Measurements from ENCODE around the gene GAD1. TPM values are rescaled to one million over a fixed set of nuclear protein-coding genes. Genes with fewer than 3 reads are reported as not detected.

Gene GAD1
- total RNA-seq, 1 donor from 2014 or later: not detected

DNA sequence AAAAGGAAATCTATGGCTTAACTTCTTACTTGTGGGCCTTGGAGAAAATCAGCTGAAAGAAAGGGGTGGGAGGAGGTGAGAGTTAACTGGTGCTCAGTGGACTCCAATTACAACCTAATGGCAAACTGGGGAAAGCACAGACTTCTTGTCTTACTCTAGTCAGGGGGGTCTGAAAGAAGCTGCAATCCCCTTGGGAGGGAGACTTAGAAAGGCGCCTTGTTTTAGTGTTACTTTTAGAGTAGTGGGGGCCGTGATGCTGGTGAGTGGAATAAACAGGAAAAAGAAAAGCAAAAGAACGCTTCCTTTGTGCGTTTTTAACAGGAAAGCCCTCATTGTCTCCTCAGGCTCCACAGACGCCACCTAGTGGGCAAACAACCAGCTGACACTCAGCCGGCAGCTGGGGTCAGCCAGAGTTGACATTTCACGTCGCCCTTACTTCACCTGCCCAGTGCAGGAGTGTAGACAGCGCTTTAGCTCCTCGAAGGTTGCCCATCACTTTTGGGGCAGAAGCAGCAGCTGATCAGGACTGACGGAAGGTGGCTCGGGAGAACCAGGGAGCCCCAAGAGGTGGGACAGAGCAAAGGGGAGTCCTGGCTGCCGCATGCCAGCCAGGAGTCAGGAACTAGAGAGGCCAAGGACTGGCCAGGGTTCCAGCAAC is 56.5 kb downstream of the GAD1 start:
- Mint-ChIP-seq H3K4me1 (ENCODE audit: low read depth) (peaks cover 8% of the 10 kb centered on the region), H3K36me3 (ENCODE audit: low read depth) (no peaks in the 10 kb centered on the region), H3K9me3 (ENCODE audit: low read depth) (no peaks in the 10 kb centered on the region), H3K27me3 (ENCODE audit: low read depth) (peaks cover 5% of the 10 kb centered on the region), H3K27ac (ENCODE audit: unreplicated experiment) (no peak overlapping the region), H3K4me3 (ENCODE audit: unreplicated experiment) (peak overlapping the region; percentile 67)
- TF ChIP-seq CTCF (IDR thresholded peaks at IDR 0.05): peak; percentile 98
- DNase-seq (ENCODE audit: low spot score): no peak

GRCh38 chr2:170878066-170878465 is 61.4 kb downstream of the GAD1 start:
- H3K36me3 Mint-ChIP-seq (ENCODE audit: low read depth): no peaks in the 10 kb centered on the region
- no peak for DNase-seq (ENCODE audit: low spot score)
- TF ChIP-seq CTCF (IDR thresholded peaks at IDR 0.05): no peak
- H3K4me3 Mint-ChIP-seq (ENCODE audit: unreplicated experiment): no peak overlapping the region
- H3K27me3 Mint-ChIP-seq (ENCODE audit: low read depth): peaks cover 23% of the 10 kb centered on the region
- H3K4me1 Mint-ChIP-seq (ENCODE audit: low read depth): peaks cover 4% of the 10 kb centered on the region
- H3K27ac Mint-ChIP-seq (ENCODE audit: unreplicated experiment): no peak overlapping the region
- no peaks in the 10 kb centered on the region for H3K9me3 Mint-ChIP-seq (ENCODE audit: low read depth)

GRCh38 chr2:170878505-170878904 is 61.8 kb downstream of the GAD1 start:
- DNase-seq (ENCODE audit: low spot score): no peak
- Mint-ChIP-seq H3K36me3 (ENCODE audit: low read depth) (no peaks in the 10 kb centered on the region), H3K4me3 (ENCODE audit: unreplicated experiment) (no peak overlapping the region)

GRCh38 chr2:170881840-170882239 is 65.2 kb downstream of the GAD1 start:
- DNase-seq (ENCODE audit: low spot score): no peak
- Mint-ChIP-seq H3K4me1 (ENCODE audit: low read depth) (no peaks in the 10 kb centered on the region), H3K27me3 (ENCODE audit: low read depth) (peaks cover 25% of the 10 kb centered on the region), H3K27ac (ENCODE audit: unreplicated experiment) (no peak overlapping the region), H3K9me3 (ENCODE audit: low read depth) (no peaks in the 10 kb centered on the region), H3K4me3 (ENCODE audit: unreplicated experiment) (no peak overlapping the region), H3K36me3 (ENCODE audit: low read depth) (no peaks in the 10 kb centered on the region)
- TF ChIP-seq CTCF (IDR thresholded peaks at IDR 0.05): no peak

More at GRCh38 chr2:170878505-170878904, 61.8 kb downstream of the GAD1 start:
- TF ChIP-seq CTCF (IDR thresholded peaks at IDR 0.05): no peak
- peaks cover 25% of the 10 kb centered on the region for H3K27me3 Mint-ChIP-seq (ENCODE audit: low read depth)
- H3K27ac Mint-ChIP-seq (ENCODE audit: unreplicated experiment): no peak overlapping the region
- H3K4me1 Mint-ChIP-seq (ENCODE audit: low read depth): no peaks in the 10 kb centered on the region
- no peaks in the 10 kb centered on the region for H3K9me3 Mint-ChIP-seq (ENCODE audit: low read depth)

GRCh38 chr2:170882758-170883157 is 66.1 kb downstream of the GAD1 start:
- no peak overlapping the region for H3K27ac Mint-ChIP-seq (ENCODE audit: unreplicated experiment)
- no peaks in the 10 kb centered on the region for H3K9me3 Mint-ChIP-seq (ENCODE audit: low read depth)
- H3K4me1 Mint-ChIP-seq (ENCODE audit: low read depth): no peaks in the 10 kb centered on the region
- peaks cover 25% of the 10 kb centered on the region for H3K27me3 Mint-ChIP-seq (ENCODE audit: low read depth)
- TF ChIP-seq CTCF (IDR thresholded peaks at IDR 0.05): no peak
- no peak overlapping the region for H3K4me3 Mint-ChIP-seq (ENCODE audit: unreplicated experiment)
- no peak for DNase-seq (ENCODE audit: low spot score)
- no peaks in the 10 kb centered on the region for H3K36me3 Mint-ChIP-seq (ENCODE audit: low read depth)

Measured in chondrocyte (in vitro differentiated cells).